ENCODE data around the gene CAMK1D. TPM values are rescaled to one million over a fixed set of nuclear protein-coding genes. Genes with fewer than 3 reads are reported as not detected.

Gene CAMK1D
- total RNA-seq, 2 donors from 2014 or later = 4.5 to 7.8 TPM

GRCh38 chr10:12822126-12822892, 473.0 kb downstream of the CAMK1D start:
- WGBS, 2 experiments (ENCODE audit: insufficient coverage in 1 of 2, insufficient read length in 1 of 2) = 92 to 93% methylated on average over 14 to 16 of the region's 16 CpGs

GRCh38 chr10:12822893-12823170, 473.5 kb downstream of the CAMK1D start:
- no peaks in the 10 kb centered on the region for H3K36me3 ChIP-seq (ENCODE audit: control insufficient read depth, insufficient read depth, low read length)
- peaks cover 2% of the 10 kb centered on the region for H3K9me3 Mint-ChIP-seq
- no peaks in the 10 kb centered on the region for H3K9me3 ChIP-seq (ENCODE audit: control insufficient read depth, low read length)
- H3K9ac ChIP-seq (ENCODE audit: extremely low read depth, low read length, poor library complexity, severe bottlenecking) = no peak overlapping the region
- no peak overlapping the region for H3K27ac ChIP-seq (ENCODE audit: low read depth, low read length)
- H3K4me1 Mint-ChIP-seq = peaks cover 12% of the 10 kb centered on the region
- H3K4me1 ChIP-seq (ENCODE audit: control insufficient read depth, insufficient read depth, low read length) = no peaks in the 10 kb centered on the region
- no peaks in the 10 kb centered on the region for H3K36me3 Mint-ChIP-seq (ENCODE audit: low read depth)
- no peak for DNase-seq
- H3K27me3 Mint-ChIP-seq (ENCODE audit: insufficient read depth) = peaks cover 1% of the 10 kb centered on the region
- WGBS, 2 experiments (ENCODE audit: insufficient coverage in 1 of 2, insufficient read length in 1 of 2) = 90% methylated on average over 2 to 3 of the region's 3 CpGs
- H3K27me3 ChIP-seq (ENCODE audit: control insufficient read depth, insufficient read depth, low read length, poor library complexity, severe bottlenecking) = no peaks in the 10 kb centered on the region
- H3K27ac Mint-ChIP-seq = no peak overlapping the region
- TF ChIP-seq, protein P1, sequence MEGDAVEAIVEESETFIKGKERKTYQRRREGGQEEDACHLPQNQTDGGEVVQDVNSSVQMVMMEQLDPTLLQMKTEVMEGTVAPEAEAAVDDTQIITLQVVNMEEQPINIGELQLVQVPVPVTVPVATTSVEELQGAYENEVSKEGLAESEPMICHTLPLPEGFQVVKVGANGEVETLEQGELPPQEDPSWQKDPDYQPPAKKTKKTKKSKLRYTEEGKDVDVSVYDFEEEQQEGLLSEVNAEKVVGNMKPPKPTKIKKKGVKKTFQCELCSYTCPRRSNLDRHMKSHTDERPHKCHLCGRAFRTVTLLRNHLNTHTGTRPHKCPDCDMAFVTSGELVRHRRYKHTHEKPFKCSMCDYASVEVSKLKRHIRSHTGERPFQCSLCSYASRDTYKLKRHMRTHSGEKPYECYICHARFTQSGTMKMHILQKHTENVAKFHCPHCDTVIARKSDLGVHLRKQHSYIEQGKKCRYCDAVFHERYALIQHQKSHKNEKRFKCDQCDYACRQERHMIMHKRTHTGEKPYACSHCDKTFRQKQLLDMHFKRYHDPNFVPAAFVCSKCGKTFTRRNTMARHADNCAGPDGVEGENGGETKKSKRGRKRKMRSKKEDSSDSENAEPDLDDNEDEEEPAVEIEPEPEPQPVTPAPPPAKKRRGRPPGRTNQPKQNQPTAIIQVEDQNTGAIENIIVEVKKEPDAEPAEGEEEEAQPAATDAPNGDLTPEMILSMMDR (conservative IDR thresholded peaks at IDR 0.05) = no peak
- H3K4me3 Mint-ChIP-seq = no peak overlapping the region
- H3K4me3 ChIP-seq (ENCODE audit: low read length) = no peak overlapping the region

More at GRCh38 chr10:12822126-12822892, 473.0 kb downstream of the CAMK1D start:
- peaks cover 1% of the 10 kb centered on the region for H3K27me3 Mint-ChIP-seq (ENCODE audit: insufficient read depth)
- no peaks in the 10 kb centered on the region for H3K36me3 Mint-ChIP-seq (ENCODE audit: low read depth)
- Histone ChIP-seq H3K27ac (ENCODE audit: low read depth, low read length) (no peak overlapping the region), H3K9me3 (ENCODE audit: control insufficient read depth, low read length) (no peaks in the 10 kb centered on the region), H3K4me3 (ENCODE audit: low read length) (no peak overlapping the region), H3K27me3 (ENCODE audit: control insufficient read depth, insufficient read depth, low read length, poor library complexity, severe bottlenecking) (no peaks in the 10 kb centered on the region), H3K36me3 (ENCODE audit: control insufficient read depth, insufficient read depth, low read length) (no peaks in the 10 kb centered on the region), H3K9ac (ENCODE audit: extremely low read depth, low read length, poor library complexity, severe bottlenecking) (no peak overlapping the region), H3K4me1 (ENCODE audit: control insufficient read depth, insufficient read depth, low read length) (no peaks in the 10 kb centered on the region)
- H3K27ac Mint-ChIP-seq = no peak overlapping the region
- H3K4me3 Mint-ChIP-seq = no peak overlapping the region
- peaks cover 2% of the 10 kb centered on the region for H3K9me3 Mint-ChIP-seq
- TF ChIP-seq, protein P1 (conservative IDR thresholded peaks at IDR 0.05) = no peak
- H3K4me1 Mint-ChIP-seq = peaks cover 12% of the 10 kb centered on the region
- DNase-seq = no peak

DNA sequence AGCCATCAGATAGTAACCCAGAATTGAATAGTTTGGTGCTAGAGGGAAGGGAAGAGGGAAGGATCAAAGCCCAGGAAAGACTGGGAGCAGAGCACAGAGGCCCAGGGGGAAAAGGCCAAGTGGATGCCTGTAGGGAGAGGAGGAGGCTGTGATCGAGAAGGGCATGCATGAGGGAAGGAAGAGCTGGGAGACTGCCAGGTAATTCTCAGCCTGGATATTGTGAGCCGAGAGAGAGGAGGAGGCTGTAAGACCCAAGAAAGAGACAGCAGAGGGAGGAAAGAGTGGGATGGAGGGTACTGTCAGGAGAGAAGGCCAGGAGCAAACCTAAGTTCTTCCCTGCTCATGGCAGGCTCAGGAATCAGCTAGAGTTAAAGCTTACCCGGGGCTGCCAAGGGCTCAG, 474.0 kb downstream of the CAMK1D start:
- 89 to 93% methylated on average over 3 of the region's 3 CpGs for WGBS, 2 experiments (ENCODE audit: insufficient coverage in 1 of 2, insufficient read length in 1 of 2)
- no peak overlapping the region for H3K4me3 ChIP-seq (ENCODE audit: low read length)

More for the DNA sequence above, 474.0 kb downstream of the CAMK1D start:
- Histone ChIP-seq H3K27me3 (ENCODE audit: control insufficient read depth, insufficient read depth, low read length, poor library complexity, severe bottlenecking) (no peaks in the 10 kb centered on the region), H3K36me3 (ENCODE audit: control insufficient read depth, insufficient read depth, low read length) (no peaks in the 10 kb centered on the region), H3K4me1 (ENCODE audit: control insufficient read depth, insufficient read depth, low read length) (no peaks in the 10 kb centered on the region), H3K9ac (ENCODE audit: extremely low read depth, low read length, poor library complexity, severe bottlenecking) (no peak overlapping the region), H3K9me3 (ENCODE audit: control insufficient read depth, low read length) (no peaks in the 10 kb centered on the region), H3K27ac (ENCODE audit: low read depth, low read length) (no peak overlapping the region)
- Mint-ChIP-seq H3K27me3 (ENCODE audit: insufficient read depth) (peaks cover 1% of the 10 kb centered on the region), H3K4me3 (no peak overlapping the region), H3K9me3 (peaks cover 2% of the 10 kb centered on the region), H3K36me3 (ENCODE audit: low read depth) (no peaks in the 10 kb centered on the region), H3K4me1 (peaks cover 12% of the 10 kb centered on the region), H3K27ac (no peak overlapping the region)
- TF ChIP-seq, protein P1 (conservative IDR thresholded peaks at IDR 0.05) = no peak
- DNase-seq = no peak

Data from endodermal cell (in vitro differentiated cells).